ENCODE measurements around the gene SS18.
A peak's percentile ranks its signal among the peaks of the same experiment; 100 is the strongest.
"Not testable (repeated sequence)": the region's sequence is repeated elsewhere in the genome, so short reads cannot be mapped to it uniquely, and the experiment has no call there.

The SS18 gene, protein sequence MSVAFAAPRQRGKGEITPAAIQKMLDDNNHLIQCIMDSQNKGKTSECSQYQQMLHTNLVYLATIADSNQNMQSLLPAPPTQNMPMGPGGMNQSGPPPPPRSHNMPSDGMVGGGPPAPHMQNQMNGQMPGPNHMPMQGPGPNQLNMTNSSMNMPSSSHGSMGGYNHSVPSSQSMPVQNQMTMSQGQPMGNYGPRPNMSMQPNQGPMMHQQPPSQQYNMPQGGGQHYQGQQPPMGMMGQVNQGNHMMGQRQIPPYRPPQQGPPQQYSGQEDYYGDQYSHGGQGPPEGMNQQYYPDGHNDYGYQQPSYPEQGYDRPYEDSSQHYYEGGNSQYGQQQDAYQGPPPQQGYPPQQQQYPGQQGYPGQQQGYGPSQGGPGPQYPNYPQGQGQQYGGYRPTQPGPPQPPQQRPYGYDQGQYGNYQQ

DNA sequence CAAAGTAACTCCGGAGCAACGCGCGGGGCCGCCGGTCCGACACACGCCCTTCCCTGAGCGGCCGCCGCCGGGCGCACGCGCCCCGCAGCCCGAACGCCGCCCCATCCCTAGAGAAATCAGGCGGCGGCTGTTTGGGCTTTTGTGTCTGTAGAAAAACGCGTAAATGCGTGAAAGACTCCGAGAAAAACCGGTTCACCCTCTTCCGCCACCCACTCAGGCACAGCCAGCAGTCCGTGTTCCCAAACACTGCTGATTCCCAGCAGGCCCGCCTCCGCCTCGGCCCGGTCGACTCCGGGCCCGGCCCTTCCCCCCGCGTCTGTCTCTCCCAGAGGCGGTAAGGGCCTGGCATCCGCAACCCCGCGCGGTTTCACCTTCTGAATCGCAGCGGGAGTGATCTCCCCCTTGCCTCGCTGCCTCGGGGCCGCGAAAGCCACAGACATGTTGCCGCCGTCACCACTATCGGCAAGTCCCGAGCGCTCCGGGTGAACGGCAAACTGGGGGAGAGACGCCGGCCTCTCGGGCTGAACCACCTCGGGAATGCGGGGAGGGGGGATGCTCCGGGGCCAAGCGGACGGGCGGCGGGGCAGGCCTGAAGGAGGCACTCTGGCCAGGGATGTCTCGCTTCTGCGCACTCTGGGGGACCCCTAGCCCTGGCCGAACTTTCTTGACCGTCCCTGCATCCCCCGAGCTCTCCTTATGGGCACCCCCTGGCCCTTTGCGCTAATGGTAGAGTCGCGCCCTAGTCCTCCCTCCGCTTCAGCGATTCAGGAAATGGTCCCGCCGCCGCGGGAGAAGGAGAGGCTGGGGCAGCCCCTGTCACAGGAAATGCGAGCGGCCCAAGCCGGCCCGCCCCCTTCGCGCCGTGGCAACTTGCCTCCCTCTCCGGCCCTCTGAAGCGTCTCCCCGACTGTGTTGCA is at the start of gene SS18:
TSS of gene SS18 (minus strand) at position 484 of the 917 bp plus-strand sequence. CDS start at position 440, 44 bp downstream.
- DNase-seq: peak; percentile 98

DNA sequence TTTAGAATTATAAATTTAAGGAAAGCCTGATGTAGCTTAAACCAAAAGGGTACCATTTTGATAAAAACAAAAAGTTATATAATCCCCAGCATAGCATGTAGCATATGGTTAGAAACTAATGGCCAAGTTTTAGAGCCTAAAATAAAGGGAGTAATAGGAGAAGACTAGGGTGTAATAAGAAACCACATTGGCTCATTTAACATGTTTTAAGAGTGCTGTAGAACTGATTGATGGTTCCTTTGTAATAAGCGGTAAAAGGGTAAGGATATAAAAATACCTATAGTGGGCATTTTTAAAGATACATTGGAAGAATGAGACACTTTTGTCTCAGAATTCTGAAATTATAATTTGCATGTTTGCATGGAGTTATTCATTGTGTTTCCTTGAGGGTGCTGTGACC is 45.1 kb upstream of the SS18 start:
- DNase-seq: no peak

DNA sequence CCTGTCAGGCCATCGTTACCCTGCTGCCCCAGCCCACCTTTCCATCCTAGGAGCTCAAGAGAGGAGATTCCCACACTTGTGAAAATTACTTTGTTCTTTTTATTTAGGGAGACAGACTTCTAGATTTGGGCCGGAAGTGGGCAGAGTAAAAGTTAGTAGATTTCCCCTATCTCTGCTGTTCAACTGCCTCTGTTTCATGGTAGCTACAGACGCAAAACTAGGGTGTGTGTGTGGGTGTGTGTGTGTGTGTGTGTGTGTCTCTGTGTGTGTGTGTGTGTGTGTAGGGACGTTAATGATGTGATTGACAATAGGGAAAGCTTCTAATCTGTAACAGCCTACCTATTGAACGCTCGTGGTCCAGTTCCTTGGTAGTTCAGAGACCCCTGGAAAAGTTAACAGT is 43.7 kb upstream of the SS18 start:
- no peak for DNase-seq

DNA sequence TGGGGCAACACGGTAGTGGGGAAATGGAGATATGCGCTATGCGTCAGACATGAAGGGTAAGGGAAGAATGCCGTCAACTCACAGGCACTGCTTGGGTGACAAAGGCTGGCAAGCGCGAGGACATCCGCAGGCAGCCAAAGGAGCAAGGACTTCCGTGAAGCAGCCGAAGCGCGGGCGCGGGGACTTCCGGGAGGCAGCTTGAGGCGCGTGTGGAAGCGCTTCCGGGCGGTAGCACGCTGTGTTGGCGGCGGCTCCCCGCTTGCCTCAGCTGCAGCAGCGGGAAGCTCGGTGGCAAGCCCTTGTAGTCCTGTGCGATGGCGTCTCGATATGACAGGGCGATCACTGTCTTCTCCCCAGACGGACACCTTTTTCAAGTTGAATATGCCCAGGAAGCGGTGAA is 43.2 kb upstream of the SS18 start, which contains the start of gene PSMA8:
TSS of gene PSMA8 (plus strand) at position 218 of the 400 bp plus-strand sequence. CDS start at position 315, 97 bp downstream.
- no peak for DNase-seq

DNA sequence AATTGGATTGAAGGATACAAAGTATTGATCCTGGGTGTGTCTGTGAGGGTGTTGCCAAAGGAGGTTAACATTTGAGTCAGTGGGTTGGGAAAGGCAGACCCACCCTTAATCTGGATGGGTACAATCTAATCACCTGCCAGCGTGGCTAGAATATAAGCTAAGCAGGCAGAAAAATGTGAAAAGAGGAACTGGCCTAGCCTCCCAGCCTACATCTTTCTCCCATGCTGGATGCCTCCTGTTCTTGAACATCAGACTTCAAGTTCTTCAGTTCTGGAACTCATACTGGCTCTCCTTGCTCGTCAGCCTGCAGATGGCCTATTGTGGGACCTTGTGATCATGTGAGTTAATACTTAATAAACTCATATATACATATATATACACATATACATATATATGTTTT is 37.8 kb upstream of the SS18 start:
- not testable (repeated sequence) for DNase-seq

DNA sequence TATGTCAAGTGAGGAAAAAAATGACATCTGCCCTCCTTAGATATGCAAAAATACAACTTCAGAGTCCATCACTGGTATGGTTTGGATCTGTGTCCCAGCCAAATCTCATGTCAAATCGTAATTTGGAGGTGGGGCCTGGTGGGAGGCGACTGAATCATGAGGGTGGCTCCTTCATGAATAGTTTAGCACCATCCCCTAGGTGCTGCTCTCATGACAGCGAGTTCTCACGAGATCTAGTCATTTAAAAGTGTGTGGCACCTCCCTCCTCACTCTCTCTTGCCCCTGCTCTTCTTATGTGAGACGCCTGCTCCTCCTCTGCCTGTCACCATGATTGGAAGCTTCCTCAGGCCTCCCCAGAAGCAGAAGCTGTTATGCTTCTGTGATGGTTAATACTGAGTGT is 37.4 kb upstream of the SS18 start:
- no peak for DNase-seq

DNA sequence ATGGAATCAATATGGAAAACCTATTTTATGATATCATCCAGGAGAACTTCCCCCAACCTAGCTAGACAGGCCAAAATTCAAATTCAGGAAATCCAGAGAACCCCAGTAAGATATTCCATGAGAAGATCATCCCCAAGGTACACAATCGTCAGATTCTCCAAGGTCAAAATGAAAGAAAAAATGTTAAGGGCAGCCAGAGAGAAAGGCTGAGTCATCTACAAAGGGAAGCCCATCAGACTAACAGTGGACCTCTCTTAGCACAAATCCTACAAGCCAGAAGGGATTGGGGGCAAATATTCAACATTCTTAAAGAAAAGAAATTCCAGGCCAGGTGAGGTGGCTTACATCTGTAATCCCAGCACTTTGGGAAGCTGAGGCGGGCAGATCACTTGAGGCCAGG is 31.6 kb upstream of the SS18 start:
- DNase-seq: not testable (repeated sequence)

DNA sequence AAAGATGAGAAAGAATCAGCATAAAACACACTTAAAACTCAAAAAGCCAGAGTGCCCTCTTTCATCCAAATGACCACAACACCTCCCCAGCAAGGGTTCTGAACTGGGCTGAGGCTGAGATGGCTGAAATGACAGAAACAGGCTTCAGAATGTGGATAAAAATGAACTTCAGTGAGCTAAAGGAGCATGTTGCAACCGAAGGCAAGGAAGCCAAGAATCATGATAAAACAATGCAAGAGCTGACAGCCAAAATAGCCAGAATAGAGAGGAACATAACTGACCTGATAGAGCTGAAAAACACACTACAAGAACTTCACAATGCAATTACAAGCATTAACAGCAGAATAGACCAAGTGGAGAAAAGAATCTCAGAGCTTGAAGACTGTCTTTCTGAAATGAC is 31.1 kb upstream of the SS18 start:
- no peak for DNase-seq

DNA sequence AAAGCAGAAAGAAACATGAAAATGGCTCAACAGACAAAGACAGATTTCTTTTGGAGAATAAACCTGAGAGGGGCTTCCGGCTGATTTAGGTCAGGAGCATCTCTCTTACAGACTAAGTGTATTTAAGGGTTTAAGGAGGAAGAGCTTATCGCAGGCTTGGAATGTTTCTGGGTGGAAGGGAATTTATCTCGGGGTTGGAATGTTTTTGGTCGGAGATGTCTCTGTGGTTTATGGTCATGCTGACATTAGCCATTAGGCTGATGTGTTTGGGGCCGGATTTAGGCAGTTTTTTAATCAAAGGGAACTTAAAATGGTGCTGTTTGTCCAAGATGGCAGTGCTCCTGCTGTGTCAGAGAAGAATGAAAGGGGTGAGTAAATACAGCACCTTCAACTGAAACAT is 28.8 kb upstream of the SS18 start:
- DNase-seq: no peak

DNA sequence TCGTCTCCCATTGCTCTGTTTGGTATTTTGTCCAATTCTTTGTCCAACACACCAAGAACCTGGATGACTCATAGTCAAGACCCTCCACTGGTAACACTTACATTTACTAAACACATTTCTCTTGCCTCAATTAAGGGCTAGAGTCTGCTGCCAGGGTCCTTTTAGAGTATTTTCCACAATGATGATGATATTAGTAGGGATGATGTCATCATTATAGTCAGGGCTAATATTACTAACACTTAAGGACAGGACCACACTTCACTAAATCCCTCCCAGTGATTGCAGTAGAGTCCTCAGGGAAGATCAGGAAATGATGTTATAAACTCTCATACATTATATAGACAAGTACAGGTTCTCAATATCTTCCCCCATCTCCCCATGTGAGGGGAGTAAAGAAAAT is 13.6 kb upstream of the SS18 start:
- no peak for DNase-seq

DNA sequence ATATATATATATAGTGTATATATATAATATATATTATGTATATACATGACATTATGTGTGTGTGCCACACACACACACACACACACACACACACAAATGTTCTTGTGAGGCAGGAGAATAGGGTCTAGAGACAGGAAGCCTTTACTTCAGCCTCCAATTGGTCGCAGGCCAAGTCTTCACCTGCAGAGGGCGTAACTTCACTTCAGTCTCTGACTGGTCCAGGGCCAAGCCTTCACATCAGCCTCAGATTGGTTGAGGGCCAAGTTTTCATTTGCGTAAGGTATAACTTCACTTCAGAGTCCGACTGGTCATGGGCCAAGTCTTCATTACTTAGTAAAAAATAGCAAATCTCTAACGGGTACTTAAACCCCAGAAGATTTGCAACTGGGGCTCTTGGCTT is 13.2 kb upstream of the SS18 start:
- DNase-seq: no peak

DNA sequence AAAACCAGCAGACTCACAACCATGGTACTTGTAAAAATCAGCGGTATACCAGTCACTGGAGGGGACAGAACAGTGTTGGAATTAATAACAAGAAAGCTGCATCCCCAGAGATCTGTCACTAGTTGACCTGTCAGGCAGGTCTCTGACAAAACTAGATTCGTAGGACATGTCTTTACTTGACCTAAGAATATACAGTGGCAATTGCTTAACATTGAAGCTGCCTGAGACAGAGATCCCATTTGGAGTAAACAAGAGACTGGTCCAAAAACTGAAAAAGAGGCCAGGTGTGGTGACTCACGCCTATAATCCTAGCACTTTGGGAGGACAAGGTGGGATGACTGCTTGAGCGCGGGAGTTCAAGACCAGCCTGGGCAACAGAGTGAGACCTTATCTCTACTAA is 7.2 kb upstream of the SS18 start:
- DNase-seq: no peak

DNA sequence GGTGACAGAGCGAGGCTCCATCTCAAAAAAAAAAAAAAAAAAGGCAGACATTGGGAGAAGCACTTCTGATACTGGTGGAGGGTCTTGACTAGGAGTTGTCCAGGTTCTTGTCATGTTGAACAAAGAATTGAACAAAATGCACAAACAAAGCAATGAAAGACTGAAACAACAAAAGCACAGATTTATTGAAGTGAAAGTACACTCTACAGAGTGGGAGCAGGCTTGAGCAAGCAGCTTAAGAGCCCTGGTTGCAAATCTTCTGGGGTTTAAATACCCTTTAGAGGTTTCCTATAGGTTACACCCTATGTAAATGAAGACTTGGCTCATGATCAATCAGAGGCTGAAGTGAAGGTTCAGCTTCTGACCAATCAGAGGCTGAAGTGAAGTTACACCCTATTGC is 6.4 kb upstream of the SS18 start:
- DNase-seq: no peak

DNA sequence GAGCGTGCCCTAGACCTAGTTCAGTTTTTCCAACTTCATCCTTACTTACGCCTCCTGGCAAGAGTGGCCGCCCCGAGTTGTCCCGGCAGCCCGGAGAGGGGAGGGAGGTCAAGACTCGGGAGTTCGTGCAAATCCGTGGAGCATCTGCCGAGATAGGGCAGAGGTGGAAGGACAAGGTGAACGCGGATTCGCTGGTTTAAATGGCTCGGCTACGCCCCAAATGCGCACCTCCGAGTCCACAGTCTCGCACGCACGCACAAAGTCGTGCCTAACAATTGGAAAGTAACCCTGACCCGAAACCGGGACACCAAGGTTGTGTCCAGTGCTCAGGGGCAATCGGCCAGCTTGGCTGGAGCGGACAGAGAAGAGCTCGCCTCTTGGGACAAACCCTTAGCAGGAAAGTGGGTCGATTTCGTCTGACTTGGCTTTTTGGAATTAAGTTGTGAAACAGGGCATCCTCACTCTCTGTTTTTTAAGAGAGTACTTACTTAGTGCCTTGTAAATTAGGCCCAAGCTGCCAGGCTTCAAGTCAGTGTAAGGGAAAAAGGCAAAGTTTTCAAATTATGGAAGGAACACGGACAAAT is 726 bp upstream of the SS18 start:
- DNase-seq: peak; percentile 58

DNA sequence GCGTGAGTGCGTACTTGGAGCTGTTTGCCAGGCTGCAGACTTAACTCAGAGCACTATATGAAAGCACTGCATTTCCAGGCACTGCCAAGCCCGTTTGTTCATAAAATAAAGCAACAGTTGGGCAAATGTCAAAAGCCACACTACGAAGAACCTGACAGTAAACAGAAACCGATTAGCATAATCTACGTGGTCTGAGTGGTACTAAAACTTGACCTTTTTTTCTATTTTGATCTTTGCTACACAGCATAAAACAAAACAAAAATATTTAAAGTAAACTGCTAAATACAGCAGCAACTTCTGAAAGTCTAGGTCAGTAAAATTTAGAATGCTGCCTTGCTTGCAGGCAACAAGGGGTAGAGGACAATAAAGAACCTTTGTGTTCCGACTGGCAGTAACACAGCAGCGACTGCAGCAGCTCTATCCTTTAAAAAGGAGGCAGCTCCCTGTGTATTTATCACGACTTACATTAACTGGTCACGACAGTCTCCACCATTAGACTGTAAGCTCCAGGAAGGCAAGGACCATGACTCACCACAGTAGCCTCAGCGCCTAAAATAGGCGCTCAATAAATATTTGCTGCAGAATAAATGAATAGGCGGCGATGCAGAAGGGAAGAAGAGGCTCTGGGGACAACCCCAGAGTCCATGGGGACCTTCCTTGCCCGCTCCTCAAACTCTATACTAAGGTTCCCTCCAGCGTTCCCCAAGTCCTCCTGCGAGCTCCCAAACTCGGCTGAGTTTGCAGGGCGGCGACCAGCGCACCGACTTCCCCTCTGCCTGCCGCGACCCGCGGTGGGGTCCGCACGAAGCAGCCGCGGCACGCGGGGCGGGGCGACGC is 902 bp downstream of the SS18 start:
- DNase-seq: peak; percentile 34

DNA sequence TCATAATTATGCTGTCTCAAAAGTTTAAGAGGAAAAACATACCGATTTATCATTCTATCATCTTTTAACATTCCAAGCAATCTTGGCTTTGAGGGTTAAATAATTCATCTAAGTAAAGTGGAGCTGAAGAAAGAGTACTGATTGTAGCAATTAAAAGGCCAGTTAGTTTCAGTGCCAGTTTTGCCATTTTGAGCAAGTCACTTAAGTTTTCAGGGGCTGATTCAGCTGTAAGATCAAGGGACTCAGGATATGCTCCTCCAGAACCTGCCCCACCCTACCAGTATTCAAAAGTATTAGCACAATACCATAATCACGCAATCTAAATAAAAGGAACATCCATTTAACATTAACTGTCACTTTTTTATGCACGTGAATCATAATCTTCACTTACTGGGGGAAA is 1.9 kb downstream of the SS18 start:
- DNase-seq: peak; percentile 42

DNA sequence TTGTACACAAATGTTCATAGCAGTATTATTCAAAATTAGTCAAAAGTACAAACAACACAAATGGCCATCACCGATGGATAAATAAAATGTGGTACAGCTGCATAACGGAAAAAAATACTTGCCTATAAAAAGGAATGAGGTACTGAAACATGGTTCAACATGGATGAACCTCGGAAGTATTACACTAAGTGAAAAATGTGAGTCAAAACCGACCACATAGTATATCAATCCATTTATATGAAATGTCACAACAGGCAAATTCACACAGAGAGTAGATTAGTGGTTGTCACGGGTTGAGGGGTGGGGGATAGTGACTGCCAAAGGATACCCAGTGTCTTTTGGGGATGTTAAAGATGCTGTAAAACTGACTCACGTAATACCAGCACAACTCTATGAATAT is 3.5 kb downstream of the SS18 start:
- DNase-seq: no peak

DNA sequence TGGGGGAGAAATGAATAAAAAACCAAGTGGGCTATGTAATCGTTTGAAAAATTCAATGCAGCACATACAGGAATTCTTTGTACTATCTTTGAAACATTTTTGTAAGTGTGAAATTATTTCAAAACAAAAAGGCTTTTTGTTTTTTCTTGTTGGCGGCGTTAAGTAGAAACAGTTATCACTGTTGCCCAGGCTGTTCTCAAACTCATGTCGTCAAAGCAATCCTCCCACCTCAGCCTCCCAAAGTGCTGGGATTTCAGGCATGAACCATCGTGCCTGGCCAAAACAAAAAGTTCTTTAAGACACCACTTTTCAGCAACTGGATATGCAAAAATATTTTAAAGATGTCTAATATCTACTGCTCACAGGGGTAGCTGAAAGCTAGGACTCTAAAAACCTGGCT is 5.4 kb downstream of the SS18 start:
- no peak for DNase-seq

DNA sequence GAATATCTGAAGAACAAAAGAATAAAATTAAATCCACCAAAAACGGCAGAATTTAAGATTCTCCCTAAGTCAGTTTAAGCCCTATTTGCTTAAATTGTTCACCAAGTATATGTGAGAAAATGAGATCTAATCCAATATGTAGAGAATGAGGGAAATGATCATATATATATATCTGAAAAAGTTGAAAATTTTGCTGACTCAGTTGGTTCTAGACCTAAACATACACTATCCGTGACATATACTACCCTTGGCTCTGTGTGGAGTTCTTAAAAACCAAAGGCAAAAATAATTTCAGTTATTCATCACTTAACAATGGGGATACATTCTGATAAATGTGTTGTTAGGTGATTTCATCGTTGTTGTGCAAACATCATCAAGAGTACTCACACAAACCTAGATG is 7.3 kb downstream of the SS18 start:
- DNase-seq: no peak

DNA sequence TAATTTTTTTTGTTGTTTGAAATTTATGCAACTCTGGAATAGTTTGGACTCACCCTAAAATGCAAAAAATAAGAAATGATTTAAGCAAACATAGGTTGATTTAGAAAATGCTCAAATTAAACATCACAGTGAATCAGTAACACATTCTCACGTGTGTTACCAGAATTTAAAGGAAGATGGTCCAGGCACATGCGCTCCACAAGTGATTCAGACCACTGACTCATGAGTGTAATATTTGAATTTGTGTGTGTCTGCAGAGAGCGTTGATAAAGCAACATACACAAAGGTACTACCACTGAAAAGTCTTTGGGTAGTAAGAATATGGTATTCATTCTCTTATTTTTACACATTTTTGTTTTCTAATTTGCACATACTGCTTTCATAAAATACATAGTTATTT is 7.9 kb downstream of the SS18 start:
- no peak for DNase-seq

DNA sequence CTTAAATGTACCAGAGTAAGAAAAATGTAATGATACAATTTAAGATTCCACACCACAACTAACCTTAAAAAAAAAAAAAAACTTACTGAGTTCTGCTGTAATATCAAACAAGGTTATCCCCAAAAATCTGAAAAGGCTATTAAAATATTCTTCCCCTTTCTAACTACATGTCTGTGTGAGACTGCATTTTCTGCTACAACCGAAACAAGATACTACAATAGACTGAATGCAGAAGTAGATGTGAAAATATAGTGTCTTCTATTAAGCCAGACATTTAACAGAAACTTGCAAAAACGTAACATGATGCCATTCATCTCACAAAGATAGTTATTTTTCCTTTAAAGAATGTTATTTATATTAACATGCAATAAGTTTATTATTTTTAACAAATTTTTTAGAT is 16.2 kb downstream of the SS18 start:
- DNase-seq: peak; percentile 14

DNA sequence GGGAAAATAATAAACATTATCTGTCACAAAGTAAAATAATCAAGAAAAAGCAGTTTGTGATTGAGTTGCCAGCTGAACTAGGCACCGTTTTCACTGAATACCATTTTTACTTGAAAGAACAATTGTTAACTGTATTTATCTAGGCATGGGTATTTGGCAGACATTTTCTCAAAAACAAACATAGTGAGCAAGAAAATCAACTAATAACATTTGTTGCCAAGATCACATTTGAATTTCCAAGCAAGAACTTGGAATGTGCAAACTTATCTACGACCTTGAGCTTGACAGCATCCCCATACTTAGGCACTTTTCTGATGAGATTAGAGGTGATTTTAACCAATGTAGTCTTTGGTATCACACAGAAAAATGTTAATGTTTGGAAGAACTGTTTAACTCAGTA is 16.7 kb downstream of the SS18 start:
- DNase-seq: no peak

DNA sequence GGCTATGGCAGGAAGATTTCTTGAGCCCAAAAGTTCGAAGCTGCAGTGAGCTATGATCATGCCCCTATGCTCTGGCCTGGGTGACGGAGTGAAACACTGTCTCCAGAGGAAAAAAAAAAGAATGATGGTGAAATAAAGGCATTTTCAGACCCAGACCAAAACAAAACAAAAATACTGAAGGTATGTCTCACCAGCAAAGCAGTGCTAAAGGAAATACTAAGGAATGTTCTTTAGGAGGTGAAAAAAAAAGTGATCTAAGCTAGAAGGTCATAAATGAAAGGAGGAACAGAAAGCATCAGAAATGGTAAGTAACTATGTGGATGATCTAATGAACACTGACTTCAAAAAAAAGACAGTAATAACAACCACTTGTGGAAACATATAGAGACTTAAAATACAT is 18.7 kb downstream of the SS18 start:
- DNase-seq: peak; percentile 29

Data from suppressor macrophage treated with lipopolysaccharide for 4 hours (primary cell).